Measurements from ENCODE around the gene PTPRN2.

The PTPRN2 gene

DNA sequence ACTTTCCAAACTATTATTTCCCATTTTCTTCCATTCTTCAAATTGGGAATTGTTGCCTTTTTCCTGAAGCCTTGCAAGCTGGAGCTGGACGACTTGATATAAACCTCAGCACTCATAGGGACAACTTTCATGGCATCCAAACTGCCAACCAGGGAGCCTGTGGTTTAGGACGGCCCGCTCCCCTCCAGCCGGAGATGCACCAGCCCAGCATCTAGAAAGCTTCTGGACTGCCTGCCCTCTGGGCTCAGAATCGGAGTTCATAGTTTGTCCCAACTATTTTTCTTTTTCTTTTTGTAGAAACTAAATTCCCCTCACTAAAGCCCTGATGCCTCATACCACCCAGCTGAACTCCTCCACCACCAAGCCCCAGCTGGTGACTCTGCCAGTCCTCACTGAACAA is 1050.6 kb downstream of the PTPRN2 start:
- in situ Hi-C loops (cut with MboI; ENCODE audit: low pct_unique_long_range_greater_than_20kb, low sequenced_read_pairs): no loop called here
- DNase-seq: no peak

DNA sequence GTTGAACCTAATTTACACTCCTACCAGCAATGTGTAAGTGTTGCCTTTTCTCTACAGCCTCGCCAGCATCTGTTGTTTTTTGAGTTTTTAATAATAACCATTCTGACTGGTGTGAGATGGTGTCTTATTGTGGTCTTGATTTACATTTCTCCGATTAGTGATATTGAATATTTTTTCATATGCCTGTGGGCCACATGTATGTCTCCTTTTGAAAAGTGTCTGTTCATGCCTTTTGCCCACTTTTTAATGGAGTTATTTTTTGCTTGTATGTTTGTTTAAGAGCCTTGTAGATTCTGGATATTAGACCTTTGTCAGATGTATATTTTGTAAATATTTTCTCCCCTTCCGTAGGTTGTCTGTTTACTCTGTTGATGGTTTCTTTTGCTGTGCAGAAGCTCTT is 1055.6 kb downstream of the PTPRN2 start:
- in situ Hi-C loops (cut with MboI; ENCODE audit: low pct_unique_long_range_greater_than_20kb, low sequenced_read_pairs): no loop called here
- no peak for DNase-seq

DNA sequence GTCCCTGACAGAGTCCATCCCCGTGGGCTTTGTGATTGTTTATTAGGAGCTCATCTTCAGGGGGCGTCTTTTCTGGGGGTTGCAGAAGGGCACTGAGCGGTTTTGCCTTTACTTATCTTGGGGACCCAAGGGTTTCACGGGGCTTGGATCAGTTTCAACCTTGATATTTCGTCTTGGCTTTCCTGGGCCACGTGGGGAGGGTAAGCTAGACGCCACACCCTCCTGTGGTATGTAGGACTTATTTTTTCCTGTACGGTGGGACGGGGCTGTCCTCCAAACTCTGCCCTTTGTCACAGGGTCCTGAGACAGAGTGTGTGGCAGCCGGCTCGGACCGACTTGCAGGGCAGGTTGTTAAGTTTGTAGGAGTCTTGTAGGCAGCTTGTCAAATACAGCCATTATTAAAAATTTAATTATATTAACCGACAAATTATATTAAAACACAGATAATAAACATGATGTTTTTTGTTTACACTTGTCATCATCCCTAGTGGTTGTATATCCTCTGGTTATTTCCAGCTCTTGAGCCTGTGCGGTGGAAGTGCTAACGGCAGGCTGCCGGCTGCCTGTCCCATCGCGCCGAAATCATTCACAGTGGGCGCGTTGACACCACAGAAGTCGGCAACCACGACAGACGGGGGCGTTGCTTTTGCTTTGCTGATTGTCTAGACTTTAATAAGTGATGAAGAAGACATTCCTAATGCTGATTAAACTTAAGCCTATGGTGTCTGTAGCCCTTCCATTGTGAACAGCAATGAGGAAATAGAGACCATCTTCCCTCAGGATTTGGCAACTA is 1057.7 kb downstream of the PTPRN2 start:
- DNase-seq: no peak
- in situ Hi-C loops (cut with MboI; ENCODE audit: low pct_unique_long_range_greater_than_20kb, low sequenced_read_pairs): no loop called here

DNA sequence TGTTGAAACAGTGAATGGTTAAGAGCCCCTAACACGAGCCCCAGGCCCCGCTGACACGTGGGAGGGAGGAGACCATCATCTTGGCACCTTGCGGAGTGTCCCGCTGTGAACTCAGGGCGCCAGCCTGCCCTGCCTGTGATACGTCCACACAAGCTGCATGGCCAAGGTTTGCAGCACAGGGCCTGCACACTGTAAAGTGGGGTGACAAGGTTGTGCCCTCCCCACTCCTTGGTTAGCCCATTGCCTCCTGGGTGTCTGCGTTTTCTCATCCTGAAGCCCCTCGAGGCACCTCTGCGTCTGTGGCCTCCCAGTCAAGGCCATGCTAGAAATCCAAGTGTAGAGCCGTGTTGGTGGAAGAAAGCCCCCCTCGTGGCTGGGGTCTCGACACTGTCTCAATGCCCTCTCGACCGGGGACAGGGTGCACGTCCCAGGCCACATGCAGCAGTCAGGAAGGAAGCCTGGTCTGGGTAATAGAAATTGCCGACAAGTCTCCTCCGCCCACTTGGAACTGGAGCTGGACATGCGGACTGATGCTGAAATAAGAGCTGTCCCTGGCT is 1058.8 kb downstream of the PTPRN2 start:
- DNase-seq: no peak
- in situ Hi-C loops (cut with MboI; ENCODE audit: low pct_unique_long_range_greater_than_20kb, low sequenced_read_pairs): no loop called here

DNA sequence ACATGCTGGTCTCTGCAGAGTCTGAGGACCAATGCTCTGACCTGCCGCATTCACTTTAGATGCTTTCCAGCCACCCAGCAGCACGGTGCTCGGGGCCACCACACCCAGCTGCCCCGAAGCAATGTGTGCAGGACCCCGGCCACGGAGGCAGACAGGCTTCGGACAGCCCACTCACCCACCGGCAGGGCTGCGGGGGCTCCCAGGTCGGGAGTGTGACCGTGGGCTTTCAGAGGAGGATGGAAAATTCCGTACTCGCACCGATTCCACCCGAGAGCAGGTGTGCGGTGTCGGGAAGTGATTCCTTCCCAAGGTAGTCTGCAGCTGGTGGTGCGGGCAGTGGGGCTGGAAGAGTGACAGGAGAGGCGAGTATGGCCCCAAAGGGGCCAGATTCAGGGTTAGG is 1059.9 kb downstream of the PTPRN2 start:
- no peak for DNase-seq
- in situ Hi-C loops (cut with MboI; ENCODE audit: low pct_unique_long_range_greater_than_20kb, low sequenced_read_pairs): no loop called here

DNA sequence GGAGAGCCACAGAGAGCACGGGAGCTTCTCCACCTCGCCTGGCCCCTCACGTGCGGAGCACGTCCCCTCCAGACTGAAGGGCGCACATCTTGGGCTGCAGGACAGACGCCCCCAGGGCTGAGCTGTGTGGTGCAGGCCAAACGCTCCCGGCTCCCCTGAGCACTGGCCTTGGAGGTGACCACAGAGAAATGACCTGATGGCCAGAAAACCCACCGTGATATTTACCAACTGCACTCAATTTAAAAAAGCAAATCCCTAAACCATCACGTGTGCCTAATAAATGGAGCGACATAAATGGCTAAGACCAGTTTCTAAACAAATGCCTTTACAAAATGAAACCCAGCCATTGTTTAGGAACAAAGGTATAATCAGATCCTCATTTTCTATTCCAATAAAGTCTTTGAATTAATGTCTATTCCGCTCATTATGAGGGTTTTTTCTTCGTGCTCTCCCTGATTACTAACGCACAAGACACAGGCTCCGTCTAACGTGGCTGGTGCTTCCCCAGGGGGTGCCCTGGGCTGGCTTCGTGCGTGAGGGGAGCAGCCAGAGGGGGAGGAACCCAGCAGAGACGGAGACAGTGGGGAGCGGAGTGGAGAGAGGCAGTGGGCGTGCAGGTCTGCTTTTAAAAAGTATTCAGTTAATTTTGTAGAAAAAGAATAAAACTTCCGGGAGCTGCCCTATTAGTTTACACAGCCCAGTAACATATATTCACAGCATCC is 1060.5 kb downstream of the PTPRN2 start:
- in situ Hi-C loops (cut with MboI; ENCODE audit: low pct_unique_long_range_greater_than_20kb, low sequenced_read_pairs): no loop called here
- no peak for DNase-seq

DNA sequence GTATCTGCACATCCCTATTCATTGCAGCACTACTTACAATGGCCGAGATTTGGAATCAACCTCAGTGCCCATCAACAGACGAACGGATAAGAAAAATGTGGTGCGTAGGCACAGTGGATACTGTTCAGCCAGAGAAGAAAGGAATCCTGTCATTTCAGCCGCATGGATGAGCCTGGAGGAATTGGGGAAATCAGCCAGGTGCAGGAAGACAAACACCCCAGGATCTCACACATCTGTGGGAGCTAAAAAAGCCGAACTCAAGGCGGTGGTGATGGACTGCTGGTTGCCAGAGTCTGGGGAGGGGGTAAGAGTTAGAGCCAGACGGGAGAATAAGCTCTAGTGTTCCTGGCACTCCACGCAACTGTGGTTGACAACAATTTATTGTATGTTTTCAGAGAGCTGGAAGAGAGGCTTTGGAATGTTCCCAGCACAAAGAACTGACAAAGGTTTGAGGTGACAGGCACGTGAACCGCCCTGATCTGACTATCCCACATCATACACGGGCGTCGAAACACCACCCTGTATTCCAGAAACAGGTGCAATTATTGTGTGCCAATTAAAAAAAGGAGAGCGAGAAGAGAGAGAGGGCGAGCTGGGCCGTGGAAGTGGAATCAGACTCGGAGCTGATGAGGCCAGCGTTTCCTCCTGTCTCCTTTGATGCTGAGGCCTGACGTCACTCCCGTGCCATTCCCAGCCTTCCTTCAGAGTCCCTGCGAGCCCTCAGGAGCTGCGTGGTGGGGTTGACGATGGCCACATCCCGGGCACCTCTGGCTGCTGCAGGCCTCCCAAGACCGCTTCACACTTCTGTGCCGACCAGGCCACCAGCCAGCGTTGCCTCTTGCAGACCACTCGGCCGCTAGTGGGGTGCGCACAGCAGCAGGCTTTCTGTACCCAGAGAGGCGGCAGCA is 1061.4 kb downstream of the PTPRN2 start:
- in situ Hi-C loops (cut with MboI; ENCODE audit: low pct_unique_long_range_greater_than_20kb, low sequenced_read_pairs): no loop called here
- DNase-seq: no peak

DNA sequence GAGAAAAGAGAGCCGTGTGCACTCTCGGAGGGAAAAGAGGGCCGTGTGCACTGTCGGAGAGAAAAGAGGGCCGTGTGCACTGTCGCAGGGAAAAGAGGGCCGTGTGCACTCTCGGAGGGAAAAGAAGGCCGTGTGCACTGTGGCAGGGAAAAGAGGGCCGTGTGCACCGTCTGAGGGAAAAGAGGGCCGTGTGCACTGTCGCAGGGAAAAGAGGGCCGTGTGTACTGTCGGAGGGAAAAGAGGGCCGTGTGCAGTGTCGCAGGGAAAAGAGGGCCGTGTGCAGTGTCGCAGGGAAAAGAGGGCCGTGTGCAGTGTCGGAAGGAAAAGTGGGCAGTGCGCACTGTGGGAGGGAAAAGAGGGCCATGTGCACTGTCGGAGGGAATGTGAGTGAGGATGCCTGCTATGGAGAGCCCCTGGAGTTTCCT is 1062.1 kb downstream of the PTPRN2 start:
- DNase-seq: no peak
- in situ Hi-C loops (cut with MboI; ENCODE audit: low pct_unique_long_range_greater_than_20kb, low sequenced_read_pairs): no loop called here

DNA sequence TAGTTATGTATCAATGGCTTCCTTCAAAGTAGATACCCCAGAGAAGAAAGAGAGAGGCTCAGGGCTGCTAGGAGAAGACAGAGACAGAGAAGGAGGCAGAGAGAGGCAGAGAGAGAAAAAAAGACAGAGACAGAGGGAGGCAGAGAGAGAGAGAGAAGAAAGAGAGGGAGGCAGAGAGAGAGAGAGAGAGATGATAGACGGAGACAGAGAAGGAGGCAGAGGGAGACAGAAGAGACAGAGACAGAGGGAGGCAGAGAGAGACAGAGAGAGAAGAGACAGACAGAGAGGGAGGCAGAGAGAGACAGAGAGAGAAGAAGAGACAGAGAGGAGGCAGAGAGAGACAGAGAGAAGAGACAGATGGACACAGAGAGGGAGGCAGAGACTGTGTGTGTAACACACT is 1062.9 kb downstream of the PTPRN2 start:
- in situ Hi-C loops (cut with MboI; ENCODE audit: low pct_unique_long_range_greater_than_20kb, low sequenced_read_pairs): no loop called here
- no peak for DNase-seq

DNA sequence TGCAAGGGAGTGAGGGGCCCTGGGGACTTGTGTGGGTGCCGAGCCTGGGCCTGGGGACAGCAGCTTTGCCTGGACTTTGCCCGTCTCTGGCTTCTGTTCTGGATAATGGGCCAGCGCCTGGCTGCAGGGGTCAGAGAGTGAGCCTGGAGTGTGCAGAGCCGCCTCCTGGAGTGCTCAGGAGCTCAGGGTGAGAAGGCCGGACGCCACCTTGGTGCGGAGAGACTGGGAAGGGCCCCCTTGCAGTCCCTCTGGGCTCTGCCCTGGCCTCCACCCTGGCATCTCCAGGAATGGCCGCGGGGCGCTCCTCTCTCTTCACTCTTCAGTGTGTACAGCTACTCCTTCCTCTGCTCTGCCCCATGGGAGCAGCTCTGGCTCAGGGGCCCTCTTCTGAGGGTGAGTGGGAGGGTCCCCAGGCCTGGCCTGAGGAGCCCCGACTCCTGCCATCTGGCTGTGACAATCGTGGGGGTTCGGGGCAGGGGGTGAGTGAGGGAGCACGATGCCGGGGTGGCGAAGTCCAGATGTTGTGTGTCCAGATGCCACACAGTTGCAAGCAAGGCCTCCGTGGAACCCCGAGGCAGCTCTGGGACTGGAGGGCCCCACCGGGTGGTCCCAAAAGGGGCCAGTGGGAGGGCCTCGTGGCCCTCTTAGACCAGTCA is 1063.7 kb downstream of the PTPRN2 start:
- in situ Hi-C loops (cut with MboI; ENCODE audit: low pct_unique_long_range_greater_than_20kb, low sequenced_read_pairs): no loop called here
- DNase-seq: no peak

DNA sequence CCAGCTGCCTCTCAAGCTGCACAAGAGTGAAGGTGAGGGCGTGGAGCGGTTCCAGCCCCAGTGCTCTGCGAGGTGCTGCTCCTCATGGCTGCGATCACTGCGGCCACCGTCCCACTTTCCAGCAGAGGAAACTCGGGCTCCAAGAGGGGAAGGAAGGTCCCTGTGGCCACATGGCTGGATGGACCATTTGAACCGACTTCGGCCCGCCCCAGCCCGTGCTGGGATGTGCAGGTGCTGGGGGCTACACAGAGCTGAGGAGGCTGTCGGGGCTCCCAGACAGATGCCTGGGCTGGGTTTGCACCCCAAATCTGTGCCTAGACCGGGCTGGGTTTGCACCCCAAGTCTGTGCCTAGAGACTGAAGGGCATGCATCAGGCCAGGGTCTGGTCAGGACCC is 1064.3 kb downstream of the PTPRN2 start:
- DNase-seq: no peak

DNA sequence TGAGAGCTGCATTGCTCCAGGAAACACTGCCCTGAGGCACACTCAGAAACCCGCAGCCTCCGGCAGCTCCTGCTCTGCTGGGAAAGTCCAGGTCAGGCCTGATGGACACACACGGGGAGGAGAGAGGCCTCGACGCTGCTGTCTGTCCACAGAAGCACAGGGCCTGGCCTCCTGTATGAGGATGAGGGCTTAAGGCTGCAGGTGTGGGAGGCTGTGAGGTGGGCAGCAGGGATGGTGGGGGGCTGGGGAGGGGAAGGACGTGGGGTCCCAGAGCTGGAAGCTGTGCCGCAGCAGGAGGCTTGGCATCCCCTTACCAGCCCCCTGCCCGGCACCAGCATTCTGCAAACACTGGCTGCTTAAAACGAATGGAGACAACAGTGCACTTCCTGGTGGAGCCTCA is 1064.7 kb downstream of the PTPRN2 start:
- in situ Hi-C loops (cut with MboI; ENCODE audit: low pct_unique_long_range_greater_than_20kb, low sequenced_read_pairs): no loop called here
- no peak for DNase-seq

More for the DNA sequence above, 1064.3 kb downstream of the PTPRN2 start:
- in situ Hi-C loops (cut with MboI; ENCODE audit: low pct_unique_long_range_greater_than_20kb, low sequenced_read_pairs): no loop called here

DNA sequence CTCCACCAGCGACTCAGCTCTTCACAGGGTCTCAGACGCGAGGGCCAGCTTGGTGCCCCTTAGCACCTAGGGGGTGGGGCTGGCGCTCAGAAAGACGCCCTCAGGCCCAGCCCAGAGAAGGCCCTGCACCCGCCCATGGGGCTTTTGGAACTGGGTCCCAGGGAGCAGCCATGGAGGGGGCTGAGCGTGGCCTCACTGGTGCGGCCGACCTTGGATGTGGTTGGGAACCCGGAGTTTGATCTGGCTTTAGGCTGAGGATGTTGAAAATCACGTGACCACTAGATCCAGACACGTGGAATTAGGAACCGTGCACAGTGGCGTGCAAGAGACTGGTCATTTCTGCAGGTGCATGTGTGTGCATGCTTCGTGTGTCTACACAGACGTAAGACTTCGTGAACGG is 1065.4 kb downstream of the PTPRN2 start:
- no peak for DNase-seq
- in situ Hi-C loops (cut with MboI; ENCODE audit: low pct_unique_long_range_greater_than_20kb, low sequenced_read_pairs): no loop called here

DNA sequence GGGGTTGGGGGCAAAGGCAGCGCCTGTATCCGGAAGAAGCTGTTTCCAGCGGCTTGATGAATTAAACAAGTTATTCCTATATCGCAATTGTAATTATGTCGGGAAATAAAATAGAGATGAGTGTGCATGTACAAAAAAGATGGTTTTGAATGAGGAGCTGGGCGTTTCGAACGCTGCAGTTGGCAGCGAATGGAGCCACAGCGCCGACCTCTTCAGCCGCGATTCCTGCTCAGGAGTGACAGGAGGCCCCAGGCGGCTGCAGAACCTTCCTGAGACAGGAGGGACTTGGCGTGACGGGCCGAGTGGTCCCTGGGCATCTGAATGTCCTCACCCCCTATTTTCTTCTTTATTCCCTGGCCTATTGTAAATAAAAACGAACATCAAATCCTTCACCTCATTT is 1065.9 kb downstream of the PTPRN2 start:
- in situ Hi-C loops (cut with MboI; ENCODE audit: low pct_unique_long_range_greater_than_20kb, low sequenced_read_pairs): no loop called here
- no peak for DNase-seq

DNA sequence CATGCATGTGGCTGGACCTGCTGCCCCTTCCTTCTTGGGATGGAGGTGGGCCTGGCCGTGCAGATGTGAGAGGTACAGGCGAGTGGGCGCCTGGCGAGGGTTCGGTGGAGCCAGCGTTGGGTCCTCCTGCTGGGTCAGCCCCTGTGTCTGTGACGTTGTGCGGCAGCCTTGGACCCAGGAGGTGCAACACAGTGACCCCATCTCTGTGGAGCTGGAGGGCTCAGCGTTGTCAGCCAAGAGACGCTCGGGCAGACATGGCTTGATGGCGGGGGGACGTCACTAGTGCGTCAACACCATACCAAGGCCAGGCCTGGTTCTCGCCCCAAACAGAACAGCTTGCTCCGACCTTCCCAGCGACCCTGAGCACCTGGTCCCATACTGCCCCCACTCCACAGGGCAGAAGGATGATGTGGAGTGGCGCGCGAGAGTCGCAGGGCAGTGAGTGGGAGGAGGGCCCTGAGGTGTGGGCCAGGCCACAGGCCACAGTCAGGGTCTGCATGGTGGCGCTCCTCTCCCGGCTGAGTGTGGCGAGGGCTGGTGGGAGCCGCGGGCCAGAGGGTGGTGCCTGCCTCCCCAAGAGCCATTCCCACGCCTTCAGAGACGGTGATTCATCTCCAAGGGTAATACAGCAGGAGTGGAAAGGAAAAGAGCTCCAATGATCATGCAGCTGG is 1066.4 kb downstream of the PTPRN2 start:
- in situ Hi-C loops (cut with MboI; ENCODE audit: low pct_unique_long_range_greater_than_20kb, low sequenced_read_pairs): no loop called here
- DNase-seq: no peak

DNA sequence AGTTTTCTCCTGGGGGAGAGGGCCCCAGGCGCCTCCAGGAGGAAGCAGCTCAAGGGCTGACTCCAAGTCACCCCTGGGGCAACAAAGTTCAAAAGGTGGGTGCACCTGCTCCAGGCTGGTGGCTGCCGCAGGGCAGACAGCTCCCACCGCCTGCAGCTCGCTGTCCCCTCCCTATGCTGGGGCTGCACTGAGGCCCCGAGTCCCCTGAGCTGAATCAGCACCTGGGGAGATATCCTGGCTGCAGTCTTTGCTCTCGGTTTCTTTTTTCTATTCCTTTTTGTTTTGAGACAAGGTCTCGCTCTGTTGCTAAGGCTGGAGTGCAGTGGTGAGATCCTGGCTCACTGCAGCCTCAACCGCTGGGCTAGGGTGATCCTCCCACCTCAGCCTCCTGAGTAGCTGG is 1067.4 kb downstream of the PTPRN2 start:
- no peak for DNase-seq

DNA sequence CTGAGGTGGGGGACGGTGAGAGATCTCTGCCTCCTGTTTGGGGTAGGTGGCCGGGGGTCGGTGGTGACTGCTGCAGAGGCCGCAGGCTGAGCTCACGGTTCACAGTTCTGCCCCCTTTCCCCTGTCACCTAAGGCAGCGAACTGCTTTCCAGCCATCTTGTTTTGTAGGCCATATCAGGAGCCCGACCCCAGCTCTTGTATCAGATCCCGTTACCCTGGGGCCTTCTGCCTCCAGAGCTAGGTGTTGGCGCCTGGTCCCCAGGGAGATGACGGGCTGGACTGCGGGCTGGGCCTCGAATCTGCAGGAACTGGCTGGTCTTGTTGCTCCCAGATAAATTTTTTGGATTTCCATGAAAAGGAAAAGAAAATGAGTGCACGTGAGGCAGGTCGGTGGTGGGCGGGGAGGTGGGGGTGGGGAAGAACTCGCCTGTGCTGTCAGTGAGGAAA is 1067.8 kb downstream of the PTPRN2 start:
- no peak for DNase-seq
- in situ Hi-C loops (cut with MboI; ENCODE audit: low pct_unique_long_range_greater_than_20kb, low sequenced_read_pairs): no loop called here

More for the DNA sequence above, 1067.4 kb downstream of the PTPRN2 start:
- in situ Hi-C loops (cut with MboI; ENCODE audit: low pct_unique_long_range_greater_than_20kb, low sequenced_read_pairs): no loop called here

DNA sequence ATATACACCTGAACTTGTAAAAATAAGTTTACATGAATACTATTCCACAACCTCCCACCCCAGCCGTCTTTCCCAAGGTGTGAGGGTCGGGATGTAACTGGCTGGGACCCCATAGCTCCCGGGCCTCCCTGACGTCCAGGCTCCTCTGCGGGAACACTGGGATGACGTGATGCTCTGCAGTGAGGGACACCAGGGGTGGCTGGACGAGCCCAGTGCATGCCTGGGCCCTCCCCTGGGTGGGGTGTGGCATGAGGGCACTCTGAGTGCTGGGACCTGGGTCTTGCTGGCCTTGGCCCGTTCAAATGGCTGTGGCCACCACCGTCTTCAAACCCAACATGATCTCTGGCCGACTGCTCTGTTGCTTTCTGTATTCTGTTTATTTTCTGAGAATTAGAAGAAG is 1068.4 kb downstream of the PTPRN2 start:
- in situ Hi-C loops (cut with MboI; ENCODE audit: low pct_unique_long_range_greater_than_20kb, low sequenced_read_pairs): no loop called here
- DNase-seq: no peak
